NCI-H2107 treated with DMSO at 0.1 percent for 48 hours (cell line): ENCODE data around the gene DMBX1.
A peak's percentile ranks its signal among the peaks of the same experiment; 100 is the strongest.

Experiments
- DNase-seq: peaks from one replicate; lab custom pipeline; 2025; ENCODE audit not compliant: unreplicated experiment; lab: John Stamatoyannopoulos, UW

The DMBX1 gene

GRCh38 chr1:46489638-46490405 is at the start of gene DMBX1:
TSS of gene DMBX1 (plus strand) at chr1:46489836. CDS start at chr1:46507011, 17,175 bp downstream.
- DNase-seq: no peak

GRCh38 chr1:46440478-46440877 is 49.2 kb upstream of the DMBX1 start:
- DNase-seq: no peak

GRCh38 chr1:46442317-46443161 is 47.1 kb upstream of the DMBX1 start:
- peak; percentile 67 for DNase-seq

GRCh38 chr1:46444466-46444865 is 45.2 kb upstream of the DMBX1 start:
- DNase-seq: no peak

- no peak for DNase-seq
Measured at GRCh38 chr1:46445773-46446256, 43.8 kb upstream of the DMBX1 start.

GRCh38 chr1:46446646-46447498 is 42.8 kb upstream of the DMBX1 start:
- peak; percentile 68 for DNase-seq

- DNase-seq: no peak
Measured at GRCh38 chr1:46447499-46448108, 42.0 kb upstream of the DMBX1 start.

- peak; percentile 25 for DNase-seq
Measured at GRCh38 chr1:46448109-46448911, 41.3 kb upstream of the DMBX1 start.

GRCh38 chr1:46449223-46450159 is 40.1 kb upstream of the DMBX1 start:
- no peak for DNase-seq

GRCh38 chr1:46450160-46450517 is 39.5 kb upstream of the DMBX1 start:
- no peak for DNase-seq

- no peak for DNase-seq
Measured at GRCh38 chr1:46451948-46452930, 37.4 kb upstream of the DMBX1 start.

GRCh38 chr1:46452931-46453325 is 36.7 kb upstream of the DMBX1 start:
- DNase-seq: no peak

GRCh38 chr1:46453449-46453848 is 36.2 kb upstream of the DMBX1 start:
- DNase-seq: no peak

- DNase-seq: peak; percentile 72
Measured at GRCh38 chr1:46455951-46456350, 33.7 kb upstream of the DMBX1 start.

GRCh38 chr1:46456411-46456963 is 33.1 kb upstream of the DMBX1 start:
- no peak for DNase-seq

GRCh38 chr1:46457178-46457577 is 32.5 kb upstream of the DMBX1 start:
- no peak for DNase-seq

- peak; percentile 16 for DNase-seq
Measured at GRCh38 chr1:46458190-46458589, 31.4 kb upstream of the DMBX1 start.
